Measurements from ENCODE around the gene JMJD8. TPM values are rescaled to one million over a fixed set of nuclear protein-coding genes. Genes with fewer than 3 reads are reported as not detected.

Gene JMJD8
- total and polyA plus RNA-seq, 9 of the 15 experiments (the other 6 are each of a cell fraction or from before 2014, with no cell fraction given), result 1.2 to 50.6 (median 29.3) TPM

DNA sequence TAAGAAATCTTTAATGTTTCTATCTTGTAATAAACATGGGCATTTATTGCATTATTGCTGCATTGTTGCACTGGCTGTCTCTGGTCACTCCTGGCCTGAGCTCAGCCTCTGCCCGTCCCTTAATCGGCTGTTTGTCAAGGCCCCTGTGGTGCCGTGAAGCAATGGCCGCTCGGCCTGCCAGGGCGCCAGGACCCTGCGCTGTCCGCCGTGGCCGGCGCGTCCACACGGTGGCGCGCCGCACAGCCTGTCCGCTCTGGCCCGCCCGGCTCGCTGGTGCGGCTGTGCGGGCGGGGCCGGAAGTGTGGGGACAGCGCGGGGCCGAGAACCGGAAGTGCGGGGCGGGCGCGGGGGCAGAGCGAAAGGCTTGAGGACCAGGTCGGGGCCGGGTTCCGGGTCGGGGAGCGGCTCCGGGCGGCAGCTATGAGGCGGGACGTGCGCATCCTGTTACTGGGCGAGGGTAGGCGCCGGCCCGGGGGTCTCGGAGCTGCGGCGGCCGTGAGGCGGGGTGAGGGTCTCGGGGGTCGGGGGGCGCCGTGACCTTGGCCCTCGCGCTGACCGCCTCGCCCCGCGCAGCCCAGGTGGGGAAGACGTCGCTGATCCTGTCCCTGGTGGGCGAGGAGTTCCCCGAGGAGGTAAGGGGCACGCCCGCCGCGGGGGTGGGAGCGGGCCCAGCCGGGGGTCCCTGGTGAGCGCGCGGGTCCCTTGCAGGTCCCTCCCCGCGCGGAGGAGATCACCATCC is 16.2 kb downstream of the JMJD8 start, which contains the start of gene RHOT2 (continued):
- TF ChIP-seq RBBP5 (IDR thresholded peaks at IDR 0.05; ENCODE audit: borderline replicate concordance, insufficient read depth, low read length, poor library complexity, severe bottlenecking) (peak; percentile 60), ELF2 (CRISPR knock-in tag; IDR thresholded peaks at IDR 0.05) (peak; percentile 85), NUFIP1 (IDR thresholded peaks at IDR 0.05; ENCODE audit: partially characterized antibody) (no peak), GABPB1 (CRISPR knock-in tag; IDR thresholded peaks at IDR 0.05) (peak; percentile 96), ZNF764 (CRISPR knock-in tag; IDR thresholded peaks at IDR 0.05; ENCODE audit: low read depth) (no peak), CTCF (IDR thresholded peaks at IDR 0.05 in 2 of 3, conservative IDR thresholded peaks at IDR 0.05 in 1 of 3; ENCODE audit: insufficient read depth in 2 of 3, low read depth in 1 of 3, low read length in 3 of 3) (peak; percentile 77 to 97 (median 91)), ETV5 (CRISPR knock-in tag; IDR thresholded peaks at IDR 0.05; ENCODE audit: low read depth) (peak; percentile 94), ZMIZ1 (IDR thresholded peaks at IDR 0.05; ENCODE audit: low read depth in 2 of 2, low read length in 2 of 2) (peak in 1 of 2 experiments; percentile 33; a peak in 1 of 4 replicates), SOX6 (IDR thresholded peaks at IDR 0.05) (peak; percentile 79)
- TF ChIP-seq, protein P1, sequence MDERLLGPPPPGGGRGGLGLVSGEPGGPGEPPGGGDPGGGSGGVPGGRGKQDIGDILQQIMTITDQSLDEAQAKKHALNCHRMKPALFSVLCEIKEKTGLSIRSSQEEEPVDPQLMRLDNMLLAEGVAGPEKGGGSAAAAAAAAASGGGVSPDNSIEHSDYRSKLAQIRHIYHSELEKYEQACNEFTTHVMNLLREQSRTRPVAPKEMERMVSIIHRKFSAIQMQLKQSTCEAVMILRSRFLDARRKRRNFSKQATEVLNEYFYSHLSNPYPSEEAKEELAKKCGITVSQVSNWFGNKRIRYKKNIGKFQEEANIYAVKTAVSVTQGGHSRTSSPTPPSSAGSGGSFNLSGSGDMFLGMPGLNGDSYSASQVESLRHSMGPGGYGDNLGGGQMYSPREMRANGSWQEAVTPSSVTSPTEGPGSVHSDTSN (CRISPR knock-in tag; IDR thresholded peaks at IDR 0.05; ENCODE audit: low read depth), result no peak
- TF ChIP-seq, protein P1 (tag; conservative IDR thresholded peaks at IDR 0.05; ENCODE audit: low read depth), result no peak
- TF ChIP-seq, protein P2, sequence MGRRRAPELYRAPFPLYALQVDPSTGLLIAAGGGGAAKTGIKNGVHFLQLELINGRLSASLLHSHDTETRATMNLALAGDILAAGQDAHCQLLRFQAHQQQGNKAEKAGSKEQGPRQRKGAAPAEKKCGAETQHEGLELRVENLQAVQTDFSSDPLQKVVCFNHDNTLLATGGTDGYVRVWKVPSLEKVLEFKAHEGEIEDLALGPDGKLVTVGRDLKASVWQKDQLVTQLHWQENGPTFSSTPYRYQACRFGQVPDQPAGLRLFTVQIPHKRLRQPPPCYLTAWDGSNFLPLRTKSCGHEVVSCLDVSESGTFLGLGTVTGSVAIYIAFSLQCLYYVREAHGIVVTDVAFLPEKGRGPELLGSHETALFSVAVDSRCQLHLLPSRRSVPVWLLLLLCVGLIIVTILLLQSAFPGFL (CRISPR knock-in tag; IDR thresholded peaks at IDR 0.05), result peak; percentile 86; the same call in 1 of the 2 replicates

All from K562 (cell line).